ENCODE measurements around the gene NAV1.

DNA sequence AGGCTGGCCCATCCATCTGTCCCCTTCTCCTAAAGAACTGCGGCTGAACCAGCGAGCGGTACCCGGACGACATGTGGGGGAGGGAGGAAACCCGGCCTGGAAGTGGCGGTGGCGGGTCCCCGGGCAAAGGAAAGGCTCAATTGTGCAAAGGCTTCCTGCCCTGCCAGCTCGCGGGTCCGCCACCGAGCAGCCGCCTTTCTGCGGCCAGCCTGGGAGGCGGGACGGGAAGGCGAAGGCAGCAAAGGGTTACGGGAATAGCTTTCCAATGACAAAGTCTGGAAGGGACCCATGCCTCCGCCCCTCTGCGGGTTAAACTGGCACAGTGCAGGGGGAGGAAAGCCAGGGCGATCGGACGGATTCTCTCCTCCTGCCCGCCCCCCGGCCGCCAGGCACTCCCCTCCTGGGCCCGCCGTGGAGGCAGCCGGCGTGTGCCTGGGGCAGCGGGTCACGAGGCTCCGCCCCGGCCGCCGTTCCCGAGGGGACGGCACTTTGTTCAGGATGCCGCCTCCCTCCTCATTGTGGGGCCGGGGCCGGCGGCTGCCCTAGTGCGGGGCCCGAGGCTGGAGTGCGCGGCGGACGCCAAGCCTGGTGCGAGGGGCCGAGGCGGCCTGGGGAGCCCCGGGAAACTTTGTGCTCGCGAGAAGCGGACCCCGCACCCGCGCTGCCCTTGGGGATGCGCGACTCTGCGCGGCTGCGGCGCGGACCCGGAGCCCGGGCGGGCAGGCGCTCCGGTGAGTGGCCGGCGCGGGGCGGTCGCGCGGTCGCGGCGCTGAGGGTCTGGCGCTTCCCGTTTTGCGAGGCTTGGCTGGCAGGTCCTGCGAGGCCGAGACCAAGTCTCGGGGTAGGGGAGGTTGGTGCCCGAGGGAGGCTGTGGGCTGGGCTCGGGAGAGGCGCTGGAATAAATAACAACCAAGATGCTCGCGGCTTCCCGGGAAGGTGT lies at the start of gene NAV1:
- TF ChIP-seq ZFP36 (IDR thresholded peaks at IDR 0.05; ENCODE audit: borderline replicate concordance, partially characterized antibody) (no peak), RFX5 (IDR thresholded peaks at IDR 0.05) (no peak), POLR2A (IDR thresholded peaks at IDR 0.05; ENCODE audit: low read length) (no peak; the same call in none of the 2 replicates), SMC3 (IDR thresholded peaks at IDR 0.05) (no peak), FOSL2 (IDR thresholded peaks at IDR 0.05) (no peak), FOSL2 (CRISPR knock-in tag; IDR thresholded peaks at IDR 0.05) (no peak), CHD4 (IDR thresholded peaks at IDR 0.05; ENCODE audit: borderline replicate concordance) (no peak)
- TF ChIP-seq, protein P1, sequence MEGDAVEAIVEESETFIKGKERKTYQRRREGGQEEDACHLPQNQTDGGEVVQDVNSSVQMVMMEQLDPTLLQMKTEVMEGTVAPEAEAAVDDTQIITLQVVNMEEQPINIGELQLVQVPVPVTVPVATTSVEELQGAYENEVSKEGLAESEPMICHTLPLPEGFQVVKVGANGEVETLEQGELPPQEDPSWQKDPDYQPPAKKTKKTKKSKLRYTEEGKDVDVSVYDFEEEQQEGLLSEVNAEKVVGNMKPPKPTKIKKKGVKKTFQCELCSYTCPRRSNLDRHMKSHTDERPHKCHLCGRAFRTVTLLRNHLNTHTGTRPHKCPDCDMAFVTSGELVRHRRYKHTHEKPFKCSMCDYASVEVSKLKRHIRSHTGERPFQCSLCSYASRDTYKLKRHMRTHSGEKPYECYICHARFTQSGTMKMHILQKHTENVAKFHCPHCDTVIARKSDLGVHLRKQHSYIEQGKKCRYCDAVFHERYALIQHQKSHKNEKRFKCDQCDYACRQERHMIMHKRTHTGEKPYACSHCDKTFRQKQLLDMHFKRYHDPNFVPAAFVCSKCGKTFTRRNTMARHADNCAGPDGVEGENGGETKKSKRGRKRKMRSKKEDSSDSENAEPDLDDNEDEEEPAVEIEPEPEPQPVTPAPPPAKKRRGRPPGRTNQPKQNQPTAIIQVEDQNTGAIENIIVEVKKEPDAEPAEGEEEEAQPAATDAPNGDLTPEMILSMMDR (IDR thresholded peaks at IDR 0.05) = no peak
- TF ChIP-seq, protein P2, sequence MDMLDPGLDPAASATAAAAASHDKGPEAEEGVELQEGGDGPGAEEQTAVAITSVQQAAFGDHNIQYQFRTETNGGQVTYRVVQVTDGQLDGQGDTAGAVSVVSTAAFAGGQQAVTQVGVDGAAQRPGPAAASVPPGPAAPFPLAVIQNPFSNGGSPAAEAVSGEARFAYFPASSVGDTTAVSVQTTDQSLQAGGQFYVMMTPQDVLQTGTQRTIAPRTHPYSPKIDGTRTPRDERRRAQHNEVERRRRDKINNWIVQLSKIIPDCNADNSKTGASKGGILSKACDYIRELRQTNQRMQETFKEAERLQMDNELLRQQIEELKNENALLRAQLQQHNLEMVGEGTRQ (IDR thresholded peaks at IDR 0.05) = no peak
